Breast epithelium (tissue), 4 donors: ENCODE measurements around the gene C7orf57. TPM values are rescaled to one million over a fixed set of nuclear protein-coding genes. Genes with fewer than 3 reads are reported as not detected.
A peak's percentile ranks its signal among the peaks of the same experiment; 100 is the strongest.

Experiments
- DNase-seq, 2 donors: peaks; one replicate each; pipeline ENCODE4 v3.0.0-alpha.2; 2019; ENCODE audit warnings: low spot score in 2 of 2
- H3K27ac ChIP-seq, 2 donors: fragments of 200-600 bp; sonication (generic) in 1 of 2; one replicate each; pipeline ENCODE4 v1.5.1; 2016 to 2019; ENCODE audit warnings: mild to moderate bottlenecking in 1 of 2
- H3K27me3 ChIP-seq, 2 donors: fragments of 200-600 bp; sonication (generic) in 1 of 2; one replicate each; pipeline versions ENCODE4 v1.5.1 to v1.6.0; 2017 to 2019; ENCODE audit warnings: control low read depth in 1 of 2, mild to moderate bottlenecking in 1 of 2
- H3K36me3 ChIP-seq: fragments of 200-600 bp; one replicate; pipeline ENCODE4 v1.5.1; 2019
- H3K4me1 ChIP-seq, 2 donors: fragments of 200-600 bp; sonication (generic); one replicate each; pipeline ENCODE4 v1.5.1; 2016 to 2019; ENCODE audit warnings: control low read depth in 1 of 2
- H3K4me3 ChIP-seq, 3 donors: fragments of 200-600 bp; sonication (generic); 1 replicate in 2 of 3; 2 replicates in 1 of 3; pipeline ENCODE4 v1.5.1; 2016 to 2019; ENCODE audit warnings: mild to moderate bottlenecking in 3 of 3, moderate library complexity in 2 of 3
- H3K9me3 ChIP-seq, 2 donors: fragments of 200-600 bp; sonication (generic) in 1 of 2; one replicate each; pipeline ENCODE4 v1.5.1; 2016 to 2019; ENCODE audit warnings: control low read depth in 1 of 2
- POLR2A ChIP-seq: fragments of 450-650 bp; IDR thresholded peaks from one replicate; pipeline ENCODE4 v1.6.1; 2016; ENCODE audit warnings: antibody characterized with exemption, mild to moderate bottlenecking, moderate library complexity
- POLR2AphosphoS5 ChIP-seq, 3 donors: sonication (generic); formaldehyde crosslinking; IDR thresholded peaks; one replicate each; pipeline ENCODE4 v1.6.1; 2017; ENCODE audit warnings: antibody characterized with exemption in 3 of 3
- intact Hi-C: fragments of 100-400 bp; cut with DNase I; formaldehyde crosslinking; loops from one replicate; pipeline ENCODE4 v1.15.1; 2023; ENCODE audit warnings: low total_unique reads
- total RNA-seq, 3 donors: library from RNA; depleted of rRNA; stranded (reverse); fragments of >200 nt; gene quantifications; one replicate each; pipeline ENCODE4 v1.1.0, GENCODE V29; 2016
- TF ChIP-seq, protein P1 (sequence below), 3 donors: fragments of 450-650 bp; IDR thresholded peaks; one replicate each; pipeline ENCODE4 v1.5.1; 2016 to 2017; ENCODE audit warnings: antibody characterized with exemption in 3 of 3, mild to moderate bottlenecking in 3 of 3, moderate library complexity in 3 of 3

C7orf57 gene
- total RNA-seq, 3 donors from 2014 or later: not detected

DNA sequence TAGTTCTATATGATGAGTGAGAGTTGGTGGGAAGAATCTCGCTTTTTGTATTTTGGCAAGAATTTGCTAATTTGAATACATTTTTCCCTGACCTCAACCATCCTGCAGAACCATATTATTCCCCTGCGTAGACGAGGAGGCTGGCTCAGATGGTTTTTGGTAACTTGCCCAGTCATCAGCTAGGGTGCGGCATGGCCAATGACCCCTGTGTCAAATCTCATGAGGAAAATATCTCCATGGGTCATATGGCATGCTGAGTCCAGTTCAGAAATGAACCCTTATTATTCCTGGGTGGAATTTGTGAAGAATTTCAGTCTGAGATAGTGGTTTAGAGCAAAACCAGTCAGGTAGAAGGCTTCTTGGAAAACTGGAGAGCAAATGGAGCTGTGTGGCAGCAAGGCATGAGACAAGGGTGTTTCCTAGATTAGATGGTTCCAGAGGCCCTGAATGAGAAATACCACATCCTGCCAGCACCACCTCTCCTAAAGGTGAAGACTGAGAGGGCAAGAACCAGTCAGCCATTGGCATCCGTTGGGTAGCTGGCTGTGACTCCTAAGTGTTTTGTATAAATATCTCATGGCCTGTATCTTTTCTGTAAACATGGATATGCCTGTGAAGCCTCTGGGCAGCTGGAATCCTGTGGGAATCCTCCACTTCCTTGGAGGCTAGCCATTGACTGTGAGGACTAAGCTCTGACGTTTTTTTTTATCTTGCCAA lies 47.9 kb downstream of the C7orf57 start:
- H3K36me3 ChIP-seq: no peaks in the 10 kb centered on the region
- no peaks in the 10 kb centered on the region for H3K27me3 ChIP-seq
- H3K4me1 ChIP-seq: no peaks in the 10 kb centered on the region
- no peaks in the 10 kb centered on the region for H3K9me3 ChIP-seq
- no peak overlapping the region for H3K4me3 ChIP-seq
- no peak overlapping the region for H3K27ac ChIP-seq
- TF ChIP-seq POLR2A (no peak), POLR2AphosphoS5 (IDR thresholded peaks at IDR 0.05) (no peak)
- TF ChIP-seq, protein P1, sequence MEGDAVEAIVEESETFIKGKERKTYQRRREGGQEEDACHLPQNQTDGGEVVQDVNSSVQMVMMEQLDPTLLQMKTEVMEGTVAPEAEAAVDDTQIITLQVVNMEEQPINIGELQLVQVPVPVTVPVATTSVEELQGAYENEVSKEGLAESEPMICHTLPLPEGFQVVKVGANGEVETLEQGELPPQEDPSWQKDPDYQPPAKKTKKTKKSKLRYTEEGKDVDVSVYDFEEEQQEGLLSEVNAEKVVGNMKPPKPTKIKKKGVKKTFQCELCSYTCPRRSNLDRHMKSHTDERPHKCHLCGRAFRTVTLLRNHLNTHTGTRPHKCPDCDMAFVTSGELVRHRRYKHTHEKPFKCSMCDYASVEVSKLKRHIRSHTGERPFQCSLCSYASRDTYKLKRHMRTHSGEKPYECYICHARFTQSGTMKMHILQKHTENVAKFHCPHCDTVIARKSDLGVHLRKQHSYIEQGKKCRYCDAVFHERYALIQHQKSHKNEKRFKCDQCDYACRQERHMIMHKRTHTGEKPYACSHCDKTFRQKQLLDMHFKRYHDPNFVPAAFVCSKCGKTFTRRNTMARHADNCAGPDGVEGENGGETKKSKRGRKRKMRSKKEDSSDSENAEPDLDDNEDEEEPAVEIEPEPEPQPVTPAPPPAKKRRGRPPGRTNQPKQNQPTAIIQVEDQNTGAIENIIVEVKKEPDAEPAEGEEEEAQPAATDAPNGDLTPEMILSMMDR (IDR thresholded peaks at IDR 0.05): no peak
- no peak for DNase-seq
- intact Hi-C loops: no loop called here

DNA sequence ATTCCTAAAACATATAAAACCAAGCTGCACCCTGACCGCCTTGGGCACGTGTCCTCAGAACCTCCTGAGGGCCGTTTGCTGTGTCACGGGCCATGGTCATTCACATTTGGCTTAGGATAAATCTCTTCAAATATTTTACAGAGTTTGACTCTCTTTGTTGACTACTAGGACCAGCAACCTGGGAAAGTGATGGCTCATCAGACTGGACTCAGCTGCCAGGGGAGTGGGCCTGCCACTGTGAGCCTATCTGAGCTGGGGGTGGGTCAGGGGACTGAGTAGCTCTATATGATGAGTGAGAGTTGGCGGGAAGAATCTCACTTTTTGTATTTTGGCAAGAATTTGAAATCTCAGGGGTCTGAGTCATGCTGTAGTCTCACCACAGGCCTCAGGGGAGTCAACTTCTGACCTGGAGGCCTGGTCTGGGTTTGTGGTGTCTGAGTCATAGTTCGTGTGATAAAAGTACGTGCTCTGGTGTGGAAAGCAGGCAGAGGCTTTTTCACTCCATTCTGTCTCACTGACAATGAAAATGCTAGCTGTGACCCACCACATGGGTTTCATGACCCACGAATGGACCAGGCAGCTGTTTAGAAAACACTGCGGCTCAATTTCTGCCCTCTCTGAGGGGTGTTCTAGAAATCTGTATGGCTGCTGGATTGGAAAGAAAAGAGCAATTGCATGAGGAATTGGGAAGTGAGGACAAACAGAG lies 49.5 kb downstream of the C7orf57 start:
- no peaks in the 10 kb centered on the region for H3K36me3 ChIP-seq
- TF ChIP-seq POLR2AphosphoS5 (IDR thresholded peaks at IDR 0.05): peak; percentile 47 to 75 (median 50)
- TF ChIP-seq, protein P1 (IDR thresholded peaks at IDR 0.05): no peak
- TF ChIP-seq POLR2A: no peak
- intact Hi-C loops: no loop called here
- H3K27me3 ChIP-seq: no peaks in the 10 kb centered on the region
- H3K4me3 ChIP-seq: no peak overlapping the region
- peak in 1 of 2 donors; percentile 62 for DNase-seq
- no peaks in the 10 kb centered on the region for H3K9me3 ChIP-seq
- H3K27ac ChIP-seq: peak overlapping the region; percentile 22 to 85
- no peaks in the 10 kb centered on the region for H3K4me1 ChIP-seq

DNA sequence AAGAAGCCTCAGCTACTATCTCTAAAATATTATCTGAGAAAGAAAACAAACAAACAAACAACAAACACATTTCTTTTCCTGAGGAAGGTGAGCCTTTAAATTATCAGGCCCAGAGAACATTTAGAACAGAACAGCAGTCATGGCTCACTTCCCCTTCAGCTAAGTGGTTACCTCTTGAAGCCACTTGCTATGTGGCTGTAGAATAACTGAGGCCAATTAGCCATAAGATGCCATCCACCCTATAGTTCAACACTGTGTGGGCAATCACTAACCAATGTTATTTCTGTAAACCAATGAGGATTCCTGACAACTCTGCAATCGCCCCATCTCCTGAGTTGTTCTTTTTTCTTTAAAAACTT lies 50.1 kb downstream of the C7orf57 start:
- intact Hi-C loops: no loop called here
- H3K4me1 ChIP-seq: no peaks in the 10 kb centered on the region
- H3K27ac ChIP-seq: peak overlapping the region; percentile 22 to 85
- no peak for DNase-seq
- H3K36me3 ChIP-seq: no peaks in the 10 kb centered on the region
- TF ChIP-seq POLR2A (no peak), POLR2AphosphoS5 (IDR thresholded peaks at IDR 0.05) (no peak)
- TF ChIP-seq, protein P1 (IDR thresholded peaks at IDR 0.05): no peak
- no peak overlapping the region for H3K4me3 ChIP-seq
- no peaks in the 10 kb centered on the region for H3K27me3 ChIP-seq
- no peaks in the 10 kb centered on the region for H3K9me3 ChIP-seq

DNA sequence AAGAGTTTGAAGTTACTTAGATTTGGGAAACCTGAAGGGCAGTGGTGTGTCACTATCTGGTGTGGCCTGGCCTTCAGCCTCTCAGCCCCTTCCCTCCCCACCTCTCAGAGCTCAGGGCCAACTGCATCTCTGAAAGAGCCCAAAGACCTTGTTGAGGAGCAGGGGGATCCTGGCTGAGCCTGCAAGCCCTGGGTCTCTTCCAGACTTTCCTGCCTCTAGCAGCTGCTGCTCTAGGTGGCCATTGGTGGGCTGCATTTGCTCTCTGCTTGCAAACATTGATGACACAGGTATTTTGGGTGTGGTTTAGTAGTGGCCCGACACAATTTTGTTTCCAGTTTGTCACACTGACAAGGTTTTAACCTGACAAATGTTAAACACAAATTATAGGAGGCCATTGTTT lies 50.6 kb downstream of the C7orf57 start:
- DNase-seq: no peak
- Histone ChIP-seq H3K27me3 (no peaks in the 10 kb centered on the region), H3K4me3 (no peak overlapping the region), H3K9me3 (no peaks in the 10 kb centered on the region), H3K4me1 (no peaks in the 10 kb centered on the region), H3K36me3 (no peaks in the 10 kb centered on the region), H3K27ac (peak overlapping the region; percentile 22 to 85)
- no peak for TF ChIP-seq POLR2AphosphoS5 (IDR thresholded peaks at IDR 0.05)
- TF ChIP-seq, protein P1 (IDR thresholded peaks at IDR 0.05): no peak
- no peak for TF ChIP-seq POLR2A
- intact Hi-C loops: no loop called here

DNA sequence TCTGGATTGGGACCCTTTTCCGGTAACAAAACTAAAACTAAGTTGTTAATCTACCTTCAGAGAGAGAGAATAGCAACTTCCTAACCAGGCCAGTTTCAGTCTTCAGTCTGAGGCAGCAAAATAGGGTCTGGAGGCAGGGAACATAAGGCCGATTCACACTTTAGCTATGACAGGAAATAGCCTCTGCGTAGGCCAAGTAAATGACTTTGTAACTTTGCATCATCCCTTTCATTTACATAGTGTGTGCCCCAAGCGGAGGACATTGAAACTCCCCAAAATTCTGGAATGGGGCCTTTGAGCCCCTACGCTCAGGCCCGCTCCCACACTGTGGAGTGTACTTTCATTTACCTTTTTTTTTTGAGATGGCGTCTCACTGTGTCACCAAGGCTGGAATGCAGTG lies 52.0 kb downstream of the C7orf57 start:
- TF ChIP-seq POLR2AphosphoS5 (IDR thresholded peaks at IDR 0.05): no peak
- no peak for TF ChIP-seq POLR2A
- TF ChIP-seq, protein P1 (IDR thresholded peaks at IDR 0.05): no peak
- H3K36me3 ChIP-seq: no peaks in the 10 kb centered on the region
- intact Hi-C loops: no loop called here
- no peaks in the 10 kb centered on the region for H3K9me3 ChIP-seq
- DNase-seq: no peak
- no peak overlapping the region for H3K4me3 ChIP-seq
- H3K4me1 ChIP-seq: no peaks in the 10 kb centered on the region
- H3K27ac ChIP-seq: peak overlapping the region; percentile 70 to 90
- no peaks in the 10 kb centered on the region for H3K27me3 ChIP-seq
